Sigmoid colon (tissue), 7 donors: ENCODE measurements around the gene CD74. TPM values are rescaled to one million over a fixed set of nuclear protein-coding genes. Genes with fewer than 3 reads are reported as not detected.

ENCODE experiments used
- DNase-seq: peaks from one replicate; pipeline ENCODE4 v3.0.0-alpha.2; 2019
- H3K27ac ChIP-seq, 4 donors: fragments of 200-600 bp; sonication (generic); one replicate each; pipeline ENCODE4 v1.5.1; 2016 to 2019; ENCODE audit warnings: mild to moderate bottlenecking in 1 of 4
- H3K27me3 ChIP-seq, 3 donors: fragments of 200-600 bp; sonication (generic); one replicate each; pipeline ENCODE4 v1.5.1; 2019; ENCODE audit warnings: mild to moderate bottlenecking in 1 of 3
- H3K36me3 ChIP-seq, 4 donors: fragments of 200-600 bp; sonication (generic); one replicate each; pipeline ENCODE4 v1.5.1; 2016 to 2019
- H3K4me1 ChIP-seq, 4 donors: fragments of 200-600 bp; sonication (generic); one replicate each; pipeline ENCODE4 v1.5.1; 2017 to 2019
- H3K4me3 ChIP-seq, 4 donors: fragments of 200-600 bp; sonication (generic); one replicate each; pipeline ENCODE4 v1.5.1; 2017 to 2019; ENCODE audit warnings: mild to moderate bottlenecking in 2 of 4, moderate library complexity in 1 of 4
- H3K9me3 ChIP-seq, 4 donors: fragments of 200-600 bp in 3 of 4; sonication (generic) in 3 of 4; one replicate each; pipeline versions ENCODE4 v1.5.1 to v1.6.1; 2013 to 2019
- EP300 ChIP-seq, 4 donors: sonication (generic); formaldehyde crosslinking; IDR thresholded peaks; one replicate each; pipeline ENCODE4 v1.6.1; 2017; ENCODE audit warnings: antibody characterized with exemption in 4 of 4
- POLR2A ChIP-seq, 2 donors: fragments of 450-650 bp; IDR thresholded peaks; one replicate each; pipeline ENCODE4 v1.6.1; 2016; ENCODE audit warnings: antibody characterized with exemption in 2 of 2, mild to moderate bottlenecking in 2 of 2, moderate library complexity in 2 of 2
- POLR2AphosphoS5 ChIP-seq, 4 donors: sonication (generic); formaldehyde crosslinking; IDR thresholded peaks; one replicate each; pipeline ENCODE4 v1.6.1; 2017; ENCODE audit warnings: antibody characterized with exemption in 4 of 4
- WGBS, 2 donors: extraction: QIAGEN DNeasy Blood & Tissue Kit; methylation state at CpG; one replicate each; pipeline ENCODE4 v1.1.7; 2013; 5-methylcytosine and 5-hydroxymethylcytosine counted together
- intact Hi-C: fragments of 100-400 bp; cut with DNase I; formaldehyde crosslinking; loops from one replicate; pipeline ENCODE4 v1.15.1; 2023
- polyA plus RNA-seq, 3 donors: library from polyadenylated mRNA; stranded (reverse); fragments of 200-250 nt; gene quantifications; one replicate each; pipeline ENCODE4 v1.2.3, GENCODE V29; 2013
- total RNA-seq, 4 donors: library from RNA; depleted of rRNA; stranded (reverse); fragments of >200 nt; gene quantifications; one replicate each; pipeline ENCODE4 v1.1.0, GENCODE V29; 2016
- TF ChIP-seq, protein P1 (sequence below), 4 experiments: fragments of 450-650 bp in 3 of 4; fragments of 200-600 bp in 1 of 4; IDR thresholded peaks; one replicate each; pipeline ENCODE4 v1.5.1; 2016 to 2019; ENCODE audit warnings: antibody characterized with exemption in 4 of 4, mild to moderate bottlenecking in 3 of 4, moderate library complexity in 2 of 4
- donor health status: healthy with polysubstance abuse.
- donor health status: Bipolar disorder and iron deficiency.
- donor health status: healthy.

CD74 gene
- total and polyA plus RNA-seq, 7 donors = 176 to 2,186 (median 216) TPM

DNA sequence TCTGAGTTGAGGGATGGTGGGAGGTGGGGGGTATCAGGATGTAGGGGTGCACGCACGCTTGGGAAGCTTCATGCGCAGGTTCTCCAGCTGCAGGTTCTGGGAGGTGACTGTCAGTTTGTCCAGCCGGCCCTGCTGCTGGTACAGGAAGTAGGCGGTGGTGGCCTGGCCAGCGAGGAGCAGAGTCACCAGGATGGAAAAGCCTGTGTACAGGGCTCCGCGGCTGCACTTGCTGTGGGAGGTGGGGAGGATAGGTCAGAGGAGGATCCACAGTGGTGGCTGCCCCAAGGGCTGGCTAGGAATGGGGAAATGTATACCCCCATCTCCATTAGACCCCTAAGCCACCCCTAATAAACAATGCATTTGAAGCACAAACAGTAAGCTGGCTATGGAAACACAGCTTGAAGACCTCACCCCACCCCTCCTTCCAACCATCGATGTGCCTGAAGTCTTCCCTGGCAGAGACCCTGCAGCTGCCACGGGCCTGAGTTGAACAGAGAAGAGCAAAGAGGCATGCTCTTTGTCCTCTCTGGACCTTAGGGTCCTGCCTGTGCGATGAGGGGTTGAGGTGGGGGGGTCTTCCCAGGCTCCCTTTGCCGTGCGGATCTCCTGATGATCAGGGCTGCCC is 5.5 kb downstream of the CD74 start:
- Histone ChIP-seq H3K4me1 (peaks cover 0 to 12% (median 7%) of the 10 kb centered on the region in 4 donors), H3K27ac (peak overlapping the region in 1 of 4 donors; percentile 21), H3K4me3 (no peak overlapping the region), H3K9me3 (no peaks in the 10 kb centered on the region), H3K27me3 (no peaks in the 10 kb centered on the region), H3K36me3 (peaks cover 0 to 8% (median 3%) of the 10 kb centered on the region in 4 donors)
- DNase-seq = no peak
- intact Hi-C loops = no loop called here
- WGBS, 2 donors = 79 to 86% methylated on average over 13 of the region's 13 CpGs
- TF ChIP-seq POLR2AphosphoS5 (IDR thresholded peaks at IDR 0.05) = no peak
- TF ChIP-seq, protein P1, sequence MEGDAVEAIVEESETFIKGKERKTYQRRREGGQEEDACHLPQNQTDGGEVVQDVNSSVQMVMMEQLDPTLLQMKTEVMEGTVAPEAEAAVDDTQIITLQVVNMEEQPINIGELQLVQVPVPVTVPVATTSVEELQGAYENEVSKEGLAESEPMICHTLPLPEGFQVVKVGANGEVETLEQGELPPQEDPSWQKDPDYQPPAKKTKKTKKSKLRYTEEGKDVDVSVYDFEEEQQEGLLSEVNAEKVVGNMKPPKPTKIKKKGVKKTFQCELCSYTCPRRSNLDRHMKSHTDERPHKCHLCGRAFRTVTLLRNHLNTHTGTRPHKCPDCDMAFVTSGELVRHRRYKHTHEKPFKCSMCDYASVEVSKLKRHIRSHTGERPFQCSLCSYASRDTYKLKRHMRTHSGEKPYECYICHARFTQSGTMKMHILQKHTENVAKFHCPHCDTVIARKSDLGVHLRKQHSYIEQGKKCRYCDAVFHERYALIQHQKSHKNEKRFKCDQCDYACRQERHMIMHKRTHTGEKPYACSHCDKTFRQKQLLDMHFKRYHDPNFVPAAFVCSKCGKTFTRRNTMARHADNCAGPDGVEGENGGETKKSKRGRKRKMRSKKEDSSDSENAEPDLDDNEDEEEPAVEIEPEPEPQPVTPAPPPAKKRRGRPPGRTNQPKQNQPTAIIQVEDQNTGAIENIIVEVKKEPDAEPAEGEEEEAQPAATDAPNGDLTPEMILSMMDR (IDR thresholded peaks at IDR 0.05) = no peak
- no peak for TF ChIP-seq POLR2A (IDR thresholded peaks at IDR 0.05)
- TF ChIP-seq EP300 (IDR thresholded peaks at IDR 0.05) = no peak

DNA sequence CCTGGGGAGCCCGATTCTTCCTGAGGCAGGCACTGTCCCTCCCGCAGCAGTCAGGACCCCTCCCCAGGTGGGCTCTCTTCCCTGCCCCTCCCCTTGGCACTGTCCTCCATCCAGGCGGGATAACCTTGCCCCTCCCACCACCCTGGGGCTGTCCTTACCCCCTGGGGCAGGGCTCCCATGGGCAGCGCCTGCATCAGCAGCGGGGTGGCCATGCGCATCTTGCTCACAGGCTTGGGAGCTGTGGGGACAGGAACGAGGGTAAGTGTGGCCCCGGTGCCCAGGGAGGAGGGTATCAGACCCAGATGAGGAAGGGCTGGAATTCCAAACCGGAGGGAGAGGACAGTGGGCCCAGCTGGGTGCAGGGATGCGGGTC is 6.0 kb downstream of the CD74 start:
- H3K27me3 ChIP-seq = no peaks in the 10 kb centered on the region
- peak overlapping the region in 1 of 4 donors; percentile 21 for H3K27ac ChIP-seq
- WGBS, 2 donors = 86% methylated on average over 10 of the region's 10 CpGs
- intact Hi-C loops = no loop called here
- no peak for DNase-seq
- no peaks in the 10 kb centered on the region for H3K9me3 ChIP-seq
- peaks cover 0 to 12% (median 3%) of the 10 kb centered on the region in 4 donors for H3K36me3 ChIP-seq
- TF ChIP-seq, protein P1 (IDR thresholded peaks at IDR 0.05) = no peak
- TF ChIP-seq POLR2AphosphoS5 (IDR thresholded peaks at IDR 0.05) = no peak
- H3K4me3 ChIP-seq = no peak overlapping the region
- peaks cover 0 to 12% (median 7%) of the 10 kb centered on the region in 4 donors for H3K4me1 ChIP-seq

DNA sequence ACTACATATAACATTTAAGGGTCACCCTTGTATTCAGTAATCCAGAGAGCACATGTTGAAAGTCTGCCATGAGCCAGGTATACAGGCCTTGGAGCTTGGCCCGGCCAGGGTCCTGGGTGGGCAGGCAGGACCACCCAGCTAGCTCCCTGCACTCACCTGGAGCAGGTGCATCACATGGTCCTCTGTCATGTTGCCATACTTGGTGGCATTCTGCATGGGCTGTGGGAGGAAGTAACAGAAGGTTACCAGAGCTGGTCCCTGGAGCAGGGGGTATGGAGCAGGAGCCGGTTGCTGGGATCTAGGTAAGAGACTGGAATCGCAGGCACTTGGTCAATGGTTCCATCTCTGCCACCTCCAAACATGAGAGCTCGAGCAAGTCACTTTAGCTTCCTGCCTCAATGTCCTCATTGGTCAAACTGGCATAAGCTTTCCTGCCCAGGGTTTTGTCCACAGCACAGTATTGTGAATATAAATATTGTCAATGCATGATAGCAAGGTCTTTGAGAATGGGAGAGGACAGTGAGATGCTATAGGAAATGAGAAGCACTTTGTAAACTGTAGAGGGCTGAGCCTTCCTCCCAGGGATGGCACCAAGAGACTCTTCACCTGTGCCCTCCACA is 6.5 kb downstream of the CD74 start:
- Histone ChIP-seq H3K4me1 (peaks cover 0 to 12% (median 7%) of the 10 kb centered on the region in 4 donors), H3K4me3 (no peak overlapping the region), H3K9me3 (no peaks in the 10 kb centered on the region), H3K27me3 (no peaks in the 10 kb centered on the region), H3K36me3 (peaks cover 0 to 17% (median 3%) of the 10 kb centered on the region in 4 donors), H3K27ac (peak overlapping the region in 1 of 4 donors; percentile 21)
- intact Hi-C loops = no loop called here
- 93 to 95% methylated on average over 4 of the region's 4 CpGs for WGBS, 2 donors
- no peak for TF ChIP-seq EP300 (IDR thresholded peaks at IDR 0.05)
- TF ChIP-seq, protein P1 (IDR thresholded peaks at IDR 0.05) = no peak
- no peak for TF ChIP-seq POLR2AphosphoS5 (IDR thresholded peaks at IDR 0.05)
- no peak for TF ChIP-seq POLR2A (IDR thresholded peaks at IDR 0.05)
- no peak for DNase-seq

DNA sequence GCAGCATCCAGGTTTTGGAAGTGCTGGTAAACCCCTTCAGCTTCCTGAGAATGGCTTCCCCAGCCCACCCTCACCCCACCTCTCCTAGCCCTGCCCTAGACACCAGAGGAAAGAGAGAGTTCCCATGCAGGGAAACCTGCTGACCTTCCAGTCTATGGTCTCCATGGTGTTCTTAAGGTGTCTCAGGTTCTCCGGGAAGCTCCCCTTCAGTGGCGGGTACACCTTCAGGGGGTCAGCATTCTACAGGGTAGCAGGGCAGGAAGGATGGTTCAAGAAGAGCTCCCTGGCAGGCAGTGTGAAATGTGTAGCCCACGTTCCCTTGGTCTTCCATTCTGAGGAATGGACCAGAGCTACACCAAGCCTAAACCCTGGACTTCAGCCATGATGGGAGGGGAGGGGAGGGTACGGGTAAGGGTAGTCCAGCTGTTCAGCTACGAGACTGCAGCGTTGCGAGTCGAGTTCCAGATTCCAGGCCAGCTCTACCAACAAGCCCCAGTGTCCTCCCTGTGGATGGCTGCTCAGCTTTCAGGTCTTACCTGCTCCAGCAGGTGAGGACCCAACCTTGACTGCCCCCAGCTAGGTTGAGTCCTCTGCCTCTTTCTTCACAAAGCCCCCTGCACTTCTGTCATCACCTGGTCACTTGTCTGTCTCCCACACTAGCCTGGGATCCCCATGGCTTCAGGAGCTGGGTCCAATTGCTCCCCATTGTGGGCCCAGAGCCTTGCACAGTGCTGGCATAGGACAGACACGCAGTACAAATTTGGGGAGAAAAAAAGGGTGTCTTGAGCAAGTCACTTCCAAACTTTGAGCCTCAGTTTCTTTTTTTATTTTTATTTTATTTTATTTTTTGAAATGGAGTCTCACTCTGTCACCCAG is 7.5 kb downstream of the CD74 start:
- H3K4me1 ChIP-seq = peaks cover 0 to 4% (median 4%) of the 10 kb centered on the region in 4 donors
- 79 to 87% methylated on average over 9 of the region's 9 CpGs for WGBS, 2 donors
- no peaks in the 10 kb centered on the region for H3K9me3 ChIP-seq
- intact Hi-C loops = no loop called here
- H3K4me3 ChIP-seq = no peak overlapping the region
- TF ChIP-seq POLR2AphosphoS5 (IDR thresholded peaks at IDR 0.05) (no peak), EP300 (IDR thresholded peaks at IDR 0.05) (no peak), POLR2A (IDR thresholded peaks at IDR 0.05) (no peak)
- TF ChIP-seq, protein P1 (IDR thresholded peaks at IDR 0.05) = no peak
- no peak for DNase-seq
- H3K27me3 ChIP-seq = no peaks in the 10 kb centered on the region
- peaks cover 0 to 27% (median 3%) of the 10 kb centered on the region in 4 donors for H3K36me3 ChIP-seq
- H3K27ac ChIP-seq = no peak overlapping the region
